Measurements from ENCODE around the gene PTPN4. TPM values are rescaled to one million over a fixed set of nuclear protein-coding genes. Genes with fewer than 3 reads are reported as not detected.

The PTPN4 gene
- total and polyA plus RNA-seq, 11 donors = 3.6 to 49.0 (median 43.0) TPM

- no peak overlapping the region for H3K27ac ChIP-seq
Observed at GRCh38 chr2:119786295-119786694, 26.6 kb downstream of the PTPN4 start.

DNA sequence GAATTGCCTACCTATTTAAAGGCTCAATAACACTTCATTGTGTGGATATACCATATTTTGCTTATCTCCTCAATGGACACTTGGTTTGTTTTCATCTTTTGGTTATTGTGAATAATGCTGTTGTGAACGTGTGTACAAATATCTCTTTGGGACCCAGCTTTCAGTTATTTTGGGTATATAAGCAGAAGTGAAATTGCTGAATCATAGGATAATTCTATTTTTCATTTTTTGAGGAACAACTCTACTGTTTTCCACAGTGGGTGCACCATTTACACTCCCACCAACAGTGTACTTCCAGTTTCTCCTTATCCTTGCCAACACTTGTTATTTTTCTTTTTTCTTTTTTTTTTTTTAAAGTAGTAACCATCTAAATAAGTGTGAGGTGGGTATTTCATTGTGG is 29.0 kb downstream of the PTPN4 start:
- H3K4me3 ChIP-seq = no peak overlapping the region
- H3K36me3 ChIP-seq = peaks cover 0 to 8% (median 0%) of the 10 kb centered on the region in 9 donors
- no peak for ATAC-seq

More at GRCh38 chr2:119786295-119786694, 26.6 kb downstream of the PTPN4 start:
- TF ChIP-seq POLR2A (IDR thresholded peaks at IDR 0.05) = no peak
- TF ChIP-seq, protein P1, sequence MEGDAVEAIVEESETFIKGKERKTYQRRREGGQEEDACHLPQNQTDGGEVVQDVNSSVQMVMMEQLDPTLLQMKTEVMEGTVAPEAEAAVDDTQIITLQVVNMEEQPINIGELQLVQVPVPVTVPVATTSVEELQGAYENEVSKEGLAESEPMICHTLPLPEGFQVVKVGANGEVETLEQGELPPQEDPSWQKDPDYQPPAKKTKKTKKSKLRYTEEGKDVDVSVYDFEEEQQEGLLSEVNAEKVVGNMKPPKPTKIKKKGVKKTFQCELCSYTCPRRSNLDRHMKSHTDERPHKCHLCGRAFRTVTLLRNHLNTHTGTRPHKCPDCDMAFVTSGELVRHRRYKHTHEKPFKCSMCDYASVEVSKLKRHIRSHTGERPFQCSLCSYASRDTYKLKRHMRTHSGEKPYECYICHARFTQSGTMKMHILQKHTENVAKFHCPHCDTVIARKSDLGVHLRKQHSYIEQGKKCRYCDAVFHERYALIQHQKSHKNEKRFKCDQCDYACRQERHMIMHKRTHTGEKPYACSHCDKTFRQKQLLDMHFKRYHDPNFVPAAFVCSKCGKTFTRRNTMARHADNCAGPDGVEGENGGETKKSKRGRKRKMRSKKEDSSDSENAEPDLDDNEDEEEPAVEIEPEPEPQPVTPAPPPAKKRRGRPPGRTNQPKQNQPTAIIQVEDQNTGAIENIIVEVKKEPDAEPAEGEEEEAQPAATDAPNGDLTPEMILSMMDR (IDR thresholded peaks at IDR 0.05) = no peak
- DNase-seq (peak in 1 of 5 donors; percentile 37), ATAC-seq (peak in 3 of 4 donors; percentile 54 to 80 (median 71))
- peaks cover 0 to 32% (median 14%) of the 10 kb centered on the region in 12 donors for H3K9me3 ChIP-seq
- H3K27me3 ChIP-seq = no peaks in the 10 kb centered on the region
- peaks cover 0 to 16% (median 3%) of the 10 kb centered on the region in 12 donors for H3K4me1 ChIP-seq
- H3K4me3 ChIP-seq = no peak overlapping the region
- H3K36me3 ChIP-seq = peaks cover 0 to 3% (median 0%) of the 10 kb centered on the region in 9 donors
- intact Hi-C loops (cut with DNase I) = no loop called here
- 93 to 100% (median 98%) methylated on average over 1 of the region's 1 CpG for WGBS, 4 donors

DNA sequence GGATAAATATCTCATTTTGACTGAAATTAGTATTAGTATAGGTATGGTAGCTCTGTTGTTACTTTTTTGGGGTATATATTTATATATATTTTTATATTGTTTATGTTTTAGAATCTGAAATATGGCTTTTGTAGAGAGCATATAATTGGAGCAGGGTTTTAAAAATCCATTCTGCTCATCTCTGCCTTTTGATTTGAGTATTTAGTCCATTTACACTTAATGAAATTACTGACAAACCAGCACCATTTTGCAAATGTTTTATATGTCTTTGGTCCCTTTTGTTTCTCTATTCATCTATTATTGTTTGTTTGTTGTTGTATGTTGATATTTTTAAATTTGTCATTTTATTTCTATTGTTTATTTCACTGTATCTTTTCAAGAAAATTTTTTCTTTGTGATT is 30.7 kb downstream of the PTPN4 start:
- ATAC-seq (no peak), DNase-seq (no peak)
- intact Hi-C loops (cut with DNase I) = no loop called here
- TF ChIP-seq, protein P1 (IDR thresholded peaks at IDR 0.05) = no peak
- no peak for TF ChIP-seq POLR2A (IDR thresholded peaks at IDR 0.05)
- Histone ChIP-seq H3K27ac (no peak overlapping the region), H3K4me1 (peaks cover 0 to 28% (median 5%) of the 10 kb centered on the region in 12 donors), H3K4me3 (no peak overlapping the region), H3K36me3 (peaks cover 0 to 8% (median 0%) of the 10 kb centered on the region in 9 donors), H3K9me3 (peaks cover 0 to 51% (median 25%) of the 10 kb centered on the region in 12 donors), H3K27me3 (no peaks in the 10 kb centered on the region)

More for the DNA sequence above, 29.0 kb downstream of the PTPN4 start:
- Histone ChIP-seq H3K27me3 (no peaks in the 10 kb centered on the region), H3K9me3 (peaks cover 0 to 51% (median 25%) of the 10 kb centered on the region in 12 donors), H3K27ac (no peak overlapping the region), H3K4me1 (peaks cover 0 to 14% (median 3%) of the 10 kb centered on the region in 12 donors)
- intact Hi-C loops (cut with DNase I) = no loop called here
- DNase-seq = no peak
- 81 to 89% (median 84%) methylated on average over 1 of the region's 1 CpG for WGBS, 4 donors
- no peak for TF ChIP-seq POLR2A (IDR thresholded peaks at IDR 0.05)
- TF ChIP-seq, protein P1 (IDR thresholded peaks at IDR 0.05) = no peak

- no peak overlapping the region for H3K27ac ChIP-seq
- DNase-seq (no peak), ATAC-seq (no peak)
- peaks cover 0 to 23% (median 0%) of the 10 kb centered on the region in 12 donors for H3K4me1 ChIP-seq
- H3K36me3 ChIP-seq = peaks cover 0 to 8% (median 0%) of the 10 kb centered on the region in 9 donors
- no peak overlapping the region for H3K4me3 ChIP-seq
- peaks cover 0 to 51% (median 25%) of the 10 kb centered on the region in 12 donors for H3K9me3 ChIP-seq
- intact Hi-C loops (cut with DNase I) = no loop called here
- no peaks in the 10 kb centered on the region for H3K27me3 ChIP-seq
- no peak for TF ChIP-seq POLR2A (IDR thresholded peaks at IDR 0.05)
- TF ChIP-seq, protein P1 (IDR thresholded peaks at IDR 0.05) = no peak
- WGBS, 4 donors = 84 to 90% (median 89%) methylated on average over 8 of the region's 8 CpGs
Observed at GRCh38 chr2:119792907-119793312, 33.2 kb downstream of the PTPN4 start.
